ENCODE data around the gene ZDHHC17. TPM values are rescaled to one million over a fixed set of nuclear protein-coding genes. Genes with fewer than 3 reads are reported as not detected.

The ZDHHC17 gene
- total RNA-seq, 6 experiments from 2014 or later, result 7.7 to 12.2 (median 9.5) TPM

- DNase-seq (no peak), ATAC-seq (no peak)
- Histone ChIP-seq H3K4me1 (no peaks in the 10 kb centered on the region), H3K27me3 (no peaks in the 10 kb centered on the region), H3K27ac (no peak overlapping the region), H3K36me3 (no peaks in the 10 kb centered on the region), H3K9me3 (peaks cover 0 to 5% (median 0%) of the 10 kb centered on the region in 4 donors), H3K4me3 (no peak overlapping the region)
- intact Hi-C loops (cut with DNase I), result no loop called here
- TF ChIP-seq CTCF (IDR thresholded peaks at IDR 0.05) (no peak), POLR2A (IDR thresholded peaks at IDR 0.05) (no peak)
- WGBS (ENCODE audit: insufficient coverage, low coverage, low lambda C conversion rate, missing lambda C conversion rate), result 100% methylated on average over 1 of the region's 1 CpG
Observed at GRCh38 chr12:76896274-76896673, 132.4 kb downstream of the ZDHHC17 start.

GRCh38 chr12:76898442-76898841 is 134.5 kb downstream of the ZDHHC17 start:
- TF ChIP-seq CTCF (IDR thresholded peaks at IDR 0.05) (no peak), POLR2A (IDR thresholded peaks at IDR 0.05) (no peak)
- Histone ChIP-seq H3K36me3 (no peaks in the 10 kb centered on the region), H3K9me3 (peaks cover 0 to 5% (median 0%) of the 10 kb centered on the region in 4 donors), H3K27me3 (no peaks in the 10 kb centered on the region), H3K4me3 (no peak overlapping the region), H3K4me1 (no peaks in the 10 kb centered on the region), H3K27ac (no peak overlapping the region)
- DNase-seq (no peak), ATAC-seq (peak in 1 of 4 donors; percentile 50)
- WGBS (ENCODE audit: insufficient coverage, low coverage, low lambda C conversion rate, missing lambda C conversion rate), result 75% methylated on average over 1 of the region's 1 CpG
- intact Hi-C loops (cut with DNase I), result no loop called here

GRCh38 chr12:76899522-76899921 is 135.6 kb downstream of the ZDHHC17 start:
- WGBS (ENCODE audit: insufficient coverage, low coverage, low lambda C conversion rate, missing lambda C conversion rate), result 95% methylated on average over 2 of the region's 2 CpGs

GRCh38 chr12:76901628-76902380 is 137.9 kb downstream of the ZDHHC17 start:
- TF ChIP-seq CTCF (IDR thresholded peaks at IDR 0.05) (no peak), POLR2A (IDR thresholded peaks at IDR 0.05) (no peak)
- Histone ChIP-seq H3K4me1 (no peaks in the 10 kb centered on the region), H3K36me3 (no peaks in the 10 kb centered on the region), H3K27ac (no peak overlapping the region), H3K27me3 (no peaks in the 10 kb centered on the region), H3K9me3 (no peaks in the 10 kb centered on the region), H3K4me3 (no peak overlapping the region)
- ATAC-seq, result no peak
- no peak for DNase-seq
- WGBS (ENCODE audit: insufficient coverage, low coverage, low lambda C conversion rate, missing lambda C conversion rate), result 47% methylated on average over 4 of the region's 4 CpGs
- intact Hi-C loops (cut with DNase I), result no loop called here

More at GRCh38 chr12:76899522-76899921, 135.6 kb downstream of the ZDHHC17 start:
- Histone ChIP-seq H3K36me3 (no peaks in the 10 kb centered on the region), H3K4me1 (no peaks in the 10 kb centered on the region), H3K27me3 (no peaks in the 10 kb centered on the region), H3K4me3 (no peak overlapping the region), H3K9me3 (peaks cover 0 to under 1% (median 0%) of the 10 kb centered on the region in 4 donors), H3K27ac (no peak overlapping the region)
- intact Hi-C loops (cut with DNase I), result no loop called here
- no peak for TF ChIP-seq CTCF (IDR thresholded peaks at IDR 0.05)
- TF ChIP-seq POLR2A (IDR thresholded peaks at IDR 0.05), result no peak
- DNase-seq (no peak), ATAC-seq (no peak)

Other genes with a start within 250 kb of the ZDHHC17 start
- gene OSBPL8, start 204.3 kb upstream of the ZDHHC17 start, total RNA-seq, result 10 to 100 TPM; 20.2 to 29.1 (median 24.2) TPM
- 10 to 100 TPM; 13.4 to 35.1 (median 22.4) TPM for gene CSRP2, start 114.9 kb downstream of the ZDHHC17 start, total RNA-seq